NCI-H446 (cell line): ENCODE data around the gene NPAS2.

Experiments used
- DNase-seq, 2 experiments: peaks; one replicate each; lab custom pipeline; 2025; lab: John Stamatoyannopoulos, UW

The NPAS2 gene

DNA sequence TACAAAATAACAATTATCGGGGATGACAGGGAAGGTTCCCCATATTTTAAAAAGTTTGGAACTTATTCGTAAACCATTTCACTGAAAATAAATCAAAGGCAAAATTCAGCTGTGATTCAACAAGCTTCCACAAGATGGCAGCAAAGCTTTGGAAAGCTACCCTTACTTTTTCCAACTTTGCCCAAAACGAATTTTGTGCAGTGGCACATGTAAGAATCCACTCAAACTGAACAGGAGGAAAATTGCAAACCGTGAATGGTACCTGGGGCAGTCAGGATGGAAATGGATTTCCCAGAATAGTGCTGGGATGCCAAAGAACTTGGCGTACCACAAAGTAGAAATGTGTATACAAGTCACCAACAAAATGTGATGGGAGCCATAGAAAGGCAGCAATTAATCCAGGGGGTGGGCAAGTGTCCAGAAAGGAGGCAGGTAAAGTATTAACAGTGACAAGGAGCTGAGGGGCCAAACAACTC, 192.8 kb downstream of the NPAS2 start:
- DNase-seq, result peak; percentile 6 to 20

DNA sequence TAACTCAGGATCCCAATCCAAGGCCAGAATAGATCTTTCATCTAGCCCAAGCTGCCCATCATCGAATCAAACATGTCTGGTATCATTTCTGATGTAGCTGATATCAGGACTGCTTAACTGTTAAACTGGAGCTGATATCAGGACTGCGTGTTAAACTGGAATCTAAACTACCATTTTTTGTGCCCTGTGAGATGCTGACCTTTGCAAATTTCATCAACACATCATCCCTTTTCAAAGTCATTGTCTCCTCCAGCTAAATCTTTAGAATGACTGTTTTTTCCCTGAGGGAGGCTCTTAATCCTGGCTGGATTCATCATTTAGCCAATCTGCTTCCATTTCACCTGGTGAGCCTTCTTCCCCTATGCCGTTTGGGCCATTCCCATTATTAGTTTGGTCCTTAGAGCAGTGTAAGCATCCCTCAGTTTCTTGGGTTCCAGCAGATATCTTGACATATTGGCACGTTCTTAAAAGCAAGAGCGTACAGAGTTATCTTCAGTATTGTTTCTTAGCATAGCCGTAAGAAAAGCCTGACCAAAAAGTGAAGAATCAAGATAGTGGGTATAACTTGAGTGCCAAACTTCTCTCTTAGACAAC, 194.4 kb downstream of the NPAS2 start:
- DNase-seq, result no peak

GRCh38 chr2:101017371-101017770, 197.4 kb downstream of the NPAS2 start:
- no peak for DNase-seq

- no peak for DNase-seq
Observed at GRCh38 chr2:101018934-101019333, 199.0 kb downstream of the NPAS2 start.

DNA sequence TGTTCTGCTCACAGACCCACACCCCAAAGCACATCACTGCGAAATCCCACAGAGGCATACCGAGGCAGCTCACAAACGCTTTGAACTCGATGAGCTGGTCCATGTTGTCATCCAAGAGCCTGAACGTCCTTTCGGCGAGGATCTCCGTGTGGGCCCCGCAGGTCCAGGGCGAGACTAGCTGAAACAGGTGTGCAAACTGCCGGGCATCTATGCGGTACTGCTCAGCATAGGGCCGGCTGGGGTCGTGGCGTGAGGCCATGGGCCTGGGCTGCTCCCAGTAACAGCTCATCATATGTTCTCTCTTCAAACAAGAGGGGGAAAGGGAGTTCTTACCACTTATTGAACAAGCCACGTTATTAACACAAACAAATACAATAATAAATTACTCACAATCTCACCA, 202.3 kb downstream of the NPAS2 start:
- no peak for DNase-seq

- no peak for DNase-seq
Observed at GRCh38 chr2:101023327-101024107, 203.6 kb downstream of the NPAS2 start.

DNA sequence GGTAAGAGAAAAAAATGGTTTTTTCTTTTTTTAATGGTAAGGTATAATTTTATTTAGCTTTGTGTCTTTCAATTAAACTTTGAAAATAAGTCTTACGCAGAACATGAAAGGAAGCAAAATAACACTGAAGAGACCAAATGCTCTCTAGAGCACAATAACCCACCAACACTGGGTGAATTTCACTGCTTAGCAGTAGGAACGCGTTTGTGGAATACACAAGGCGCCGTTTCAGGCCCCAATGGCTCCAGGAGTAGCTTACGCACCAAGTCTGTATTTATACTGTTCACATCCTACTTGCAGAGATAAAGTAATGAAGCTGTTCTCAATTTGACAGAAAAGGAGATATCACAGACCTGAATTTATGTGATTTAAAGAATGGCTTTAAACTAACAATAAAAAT, 205.6 kb downstream of the NPAS2 start:
- DNase-seq, result no peak

DNA sequence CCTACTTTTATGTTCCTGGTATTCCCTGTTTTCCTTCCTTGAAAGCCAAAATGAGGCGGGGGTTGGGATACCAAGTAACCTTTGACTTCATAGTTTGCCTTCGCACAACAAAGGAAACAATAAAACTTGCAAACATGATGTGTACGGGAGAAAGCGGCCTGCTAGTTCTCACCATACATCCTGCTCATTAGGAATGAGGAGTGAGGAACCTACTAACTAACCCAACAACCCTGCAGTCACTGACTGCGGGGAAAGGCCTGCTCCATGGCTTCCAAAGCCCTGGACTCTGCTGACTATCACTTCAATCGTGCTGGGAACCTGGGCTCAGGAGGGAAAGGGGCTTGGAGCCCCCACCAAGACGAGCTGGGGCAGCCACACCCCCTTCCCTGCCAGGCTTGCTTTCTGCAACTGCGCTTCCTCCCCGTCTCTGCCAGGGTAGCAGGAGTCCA, 206.3 kb downstream of the NPAS2 start:
- no peak for DNase-seq

DNA sequence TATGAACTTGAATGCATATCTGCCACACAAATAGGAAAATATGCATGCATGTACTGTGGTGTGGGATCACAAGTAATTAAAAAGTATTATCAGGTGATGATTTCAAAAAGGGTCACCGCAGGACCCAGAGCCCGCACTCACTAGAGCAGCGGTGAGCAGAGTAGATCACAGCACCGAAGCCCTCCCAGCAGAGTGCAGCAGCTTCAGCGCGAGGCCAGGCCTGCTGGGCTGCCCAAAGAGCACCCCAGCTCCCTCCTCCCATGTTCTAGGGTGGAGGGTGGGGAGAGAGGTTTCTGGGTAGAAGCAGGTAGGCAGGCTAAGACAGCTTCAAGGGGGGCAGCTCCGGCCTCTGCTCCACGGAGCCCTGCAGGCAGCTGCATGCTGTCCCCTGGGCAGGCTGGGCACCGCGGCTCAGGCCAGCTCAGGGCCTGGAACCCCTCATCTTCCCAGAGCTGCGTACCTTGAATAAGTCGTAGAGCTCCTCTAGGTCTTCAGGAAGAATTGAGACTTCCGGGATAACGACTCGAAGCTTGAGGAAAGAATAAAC, 207.1 kb downstream of the NPAS2 start:
- no peak for DNase-seq

DNA sequence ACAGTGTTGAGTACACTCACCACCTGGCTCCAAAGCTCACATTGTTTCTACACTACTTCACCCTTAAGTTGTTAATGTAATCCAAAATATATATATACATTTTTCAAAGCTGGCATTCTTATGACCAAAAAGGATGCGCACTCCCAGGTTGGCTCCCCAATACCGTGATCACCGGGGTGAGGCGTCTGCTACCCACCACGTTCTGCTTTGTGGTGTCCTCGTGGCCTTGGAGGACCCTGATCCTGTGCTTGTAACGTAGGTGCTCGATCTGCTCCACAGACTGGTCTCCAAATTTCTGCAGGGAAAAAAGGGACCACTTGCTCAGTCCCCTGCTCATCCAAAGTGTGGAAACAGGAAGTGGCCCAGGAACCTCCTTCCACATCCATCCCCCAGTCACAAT, 207.9 kb downstream of the NPAS2 start:
- DNase-seq, result no peak

DNA sequence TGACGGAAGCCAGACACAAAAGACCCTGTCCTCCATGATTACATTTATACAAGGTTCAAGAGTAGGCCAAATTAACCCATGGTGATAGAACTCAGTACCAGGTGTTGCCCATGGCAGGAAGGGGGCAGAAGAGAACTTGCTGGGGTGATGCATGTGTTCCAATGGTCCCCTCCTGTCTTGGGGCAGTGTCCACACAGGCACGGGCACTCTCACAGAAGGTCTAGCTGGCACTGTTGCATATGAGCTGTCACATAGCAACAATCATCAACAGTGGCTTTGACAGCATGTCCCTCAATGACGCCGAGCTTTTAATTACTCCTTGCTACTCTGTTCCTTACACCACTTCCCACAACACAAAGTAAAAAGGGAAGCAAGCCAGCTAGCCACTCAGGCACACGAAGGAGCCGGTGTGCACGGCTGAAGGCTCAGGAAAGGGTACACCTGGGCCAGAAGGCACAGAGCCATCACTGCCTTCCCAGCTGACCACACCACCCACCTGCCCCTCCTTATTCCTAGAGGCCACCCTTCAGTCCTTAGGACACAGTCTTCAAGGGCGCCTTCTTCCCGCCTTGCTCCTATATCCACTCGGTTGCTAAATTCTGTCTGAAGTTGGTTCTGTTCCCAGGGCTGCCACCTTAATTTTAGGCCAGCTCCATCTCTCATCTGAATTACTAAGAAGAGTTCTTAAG, 211.1 kb downstream of the NPAS2 start:
- DNase-seq, result no peak

- DNase-seq, result no peak
Observed at GRCh38 chr2:101032084-101032776, 212.3 kb downstream of the NPAS2 start.

DNA sequence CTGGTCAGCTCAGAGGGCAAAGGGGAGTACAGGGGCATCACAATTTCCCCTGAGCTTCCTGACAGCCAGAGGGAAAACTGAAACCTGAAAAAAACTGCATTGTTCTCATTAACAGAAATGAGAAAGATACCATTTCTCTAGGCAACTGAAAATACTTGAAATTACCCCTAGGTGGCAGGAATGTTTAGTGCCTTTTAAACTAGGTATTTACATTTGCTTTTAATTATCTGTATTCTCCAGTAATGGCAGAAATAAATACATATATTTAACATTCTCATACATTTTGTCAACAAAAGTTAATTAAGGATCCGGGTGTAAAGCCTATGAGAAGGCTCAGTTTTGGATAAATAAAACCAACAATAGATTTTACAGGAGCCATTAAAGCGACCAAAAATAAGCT, 216.6 kb downstream of the NPAS2 start:
- DNase-seq, result no peak

DNA sequence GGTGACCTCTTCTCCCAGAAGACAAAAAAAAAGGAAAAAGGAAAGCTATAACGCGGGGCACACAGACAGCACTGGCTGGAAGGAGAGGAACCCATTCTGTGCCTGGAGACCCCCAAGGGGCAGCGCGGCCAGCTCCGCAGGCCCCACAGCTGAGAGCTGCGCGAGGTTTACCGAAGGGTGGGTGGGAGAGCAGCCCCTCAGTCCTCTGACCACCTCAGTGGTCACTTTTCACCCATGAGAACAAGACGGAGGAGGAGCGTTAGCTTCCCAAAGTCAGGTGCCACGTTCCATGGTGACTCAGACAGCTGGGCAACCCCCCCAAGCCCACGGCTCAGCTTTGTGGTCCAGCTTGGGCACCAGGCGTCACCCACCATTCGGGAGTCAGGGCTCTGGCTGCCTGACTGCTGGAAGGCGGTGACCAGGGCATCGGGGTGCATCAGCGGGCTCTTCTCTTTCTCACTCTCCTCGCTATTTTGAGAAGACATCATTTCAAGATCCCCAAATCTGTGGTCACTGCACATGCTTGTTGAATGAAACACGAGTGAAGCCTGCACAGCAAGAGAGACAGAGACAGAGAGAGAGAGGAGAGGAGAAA, 217.3 kb downstream of the NPAS2 start:
- DNase-seq, result no peak

- no peak for DNase-seq
Observed at GRCh38 chr2:101038455-101039255, 218.7 kb downstream of the NPAS2 start.

DNA sequence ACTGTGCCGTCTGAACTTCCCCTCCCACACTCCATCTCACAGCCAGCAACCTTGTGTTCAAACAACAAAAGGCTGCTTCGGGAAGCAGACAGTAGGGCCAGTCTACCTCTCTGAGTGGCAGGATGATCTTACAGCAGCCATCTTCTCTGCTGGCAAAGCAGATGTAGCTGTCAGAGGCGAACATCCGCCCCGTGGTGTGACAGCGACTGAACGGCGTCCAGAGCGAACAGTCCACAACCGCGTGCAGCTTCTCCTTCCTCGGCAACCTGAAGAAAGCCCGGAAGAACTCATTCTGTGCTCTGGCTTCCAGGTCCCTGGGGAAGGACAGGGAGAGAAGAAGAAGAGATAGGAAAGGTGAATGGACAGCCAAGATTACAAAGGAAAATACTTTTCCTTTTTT, 220.1 kb downstream of the NPAS2 start:
- DNase-seq, result no peak

GRCh38 chr2:101040761-101041160, 220.8 kb downstream of the NPAS2 start:
- DNase-seq, result no peak

GRCh38 chr2:101041413-101041812, 221.5 kb downstream of the NPAS2 start:
- DNase-seq, result no peak

DNA sequence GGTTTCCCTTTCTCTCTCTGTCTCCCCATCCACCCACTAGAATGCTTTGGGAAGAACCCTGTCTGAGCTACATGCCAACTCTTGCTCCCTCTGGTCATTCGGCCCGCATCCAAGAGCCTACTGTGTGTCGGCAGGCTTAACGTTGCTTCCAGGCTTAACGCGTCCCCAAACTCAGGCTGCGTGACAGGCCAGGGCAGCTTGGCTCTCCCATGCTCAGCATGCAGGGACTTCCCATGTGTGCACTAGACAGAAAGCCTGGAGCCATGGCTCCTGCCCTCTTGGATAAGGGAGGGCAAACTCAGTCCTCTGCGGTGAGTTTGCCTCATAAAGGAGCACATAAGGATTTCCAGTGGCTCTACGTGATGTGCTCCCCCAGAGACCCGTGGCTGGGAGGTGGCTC, 225.4 kb downstream of the NPAS2 start:
- no peak for DNase-seq
